Activated CD4-positive, alpha-beta memory T cell treated with anti-CD3 and anti-CD28 coated beads, Interleukin-2, amount 10 ng/mL, durations not matched to agents 7 days and 5 days (primary cell): ENCODE data around the gene LIMS1. TPM values are rescaled to one million over a fixed set of nuclear protein-coding genes. Genes with fewer than 3 reads are reported as not detected.

Experiments used
- CTCF ChIA-PET: fragments of 350-600 bp; sonication (Branson Sonifier 250); formaldehyde crosslinking; loops from one replicate; lab custom pipeline; 2021; ENCODE audit warnings: antibody characterized with exemption, inconsistent platforms; lab: Charles Lee
- POLR2A ChIA-PET: fragments of 350-600 bp; sonication (Branson Sonifier 250); formaldehyde crosslinking; loops from one replicate; lab custom pipeline; 2021; ENCODE audit warnings: antibody characterized with exemption; lab: Charles Lee
- DNase-seq: peaks from one replicate; pipeline ENCODE4 v3.0.0-alpha.2; 2020
- H3K27ac Mint-ChIP-seq: one replicate; pipeline ENCODE4 v1.8.0; 2021; ENCODE audit warnings: mild to moderate bottlenecking, mixed read lengths
- H3K27me3 Mint-ChIP-seq: one replicate; pipeline ENCODE4 v1.8.0; 2021; ENCODE audit warnings: mixed read lengths
- H3K36me3 Mint-ChIP-seq: one replicate; pipeline ENCODE4 v1.8.0; 2021; ENCODE audit warnings: low read depth, mixed read lengths
- H3K4me1 Mint-ChIP-seq: one replicate; pipeline ENCODE4 v1.8.0; 2021; ENCODE audit warnings: mixed read lengths
- H3K4me3 Mint-ChIP-seq: one replicate; pipeline ENCODE4 v1.8.0; 2021; ENCODE audit warnings: mild to moderate bottlenecking, mixed read lengths
- H3K9me3 Mint-ChIP-seq: one replicate; pipeline ENCODE4 v1.8.0; 2021; ENCODE audit warnings: mixed read lengths
- total RNA-seq, 2 experiments: library from RNA; stranded (reverse); gene quantifications; one replicate each; pipeline ENCODE4 v1.2.3, GENCODE V29; 2021

Gene LIMS1
- total RNA-seq, 2 experiments from 2014 or later = 129 to 136 TPM

DNA sequence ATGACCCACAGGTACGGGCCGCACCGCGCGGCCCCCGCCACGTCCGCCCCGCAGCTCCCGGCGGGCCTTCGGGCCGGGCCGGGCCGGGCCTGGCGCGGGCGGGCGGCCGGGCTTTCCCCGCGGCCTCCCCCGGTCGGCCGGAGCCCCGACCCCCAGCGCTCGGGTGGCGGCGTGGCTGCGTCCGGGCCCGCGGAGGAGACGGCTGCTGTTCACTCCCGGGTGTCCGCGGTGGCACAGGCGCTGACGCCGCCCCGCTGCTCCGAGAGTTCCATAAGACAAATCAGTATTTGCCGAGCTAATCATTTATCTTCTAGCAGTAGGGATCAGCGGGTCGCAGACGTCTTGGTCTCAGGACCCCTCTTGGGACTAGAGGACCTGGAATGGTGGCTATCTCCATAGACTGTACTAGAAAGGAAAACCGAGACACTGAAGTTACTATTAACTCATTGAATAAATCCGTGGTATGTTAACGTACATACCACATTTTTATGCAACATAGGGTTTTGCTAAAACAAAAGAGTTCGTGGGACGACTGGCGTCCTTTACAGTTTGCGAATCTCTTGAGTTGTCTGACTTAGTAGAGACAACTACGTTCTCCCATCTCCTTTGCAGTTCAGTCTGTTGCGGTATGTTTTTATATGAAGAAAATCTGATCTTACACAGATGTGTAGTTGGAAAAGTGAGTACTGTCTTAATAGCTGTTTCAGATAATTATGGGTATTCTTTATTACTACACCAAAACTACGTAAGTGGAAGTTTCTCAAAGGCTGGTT, 500 bp downstream of the LIMS1 start:
- peaks cover 4% of the 10 kb centered on the region for H3K36me3 Mint-ChIP-seq
- DNase-seq = peak; percentile 47
- peak overlapping the region; percentile 94 for H3K4me3 Mint-ChIP-seq
- CTCF ChIA-PET = interaction anchor here (0.8 to 1.7 kb wide), 4 partner anchors 32 to 102 kb away, joined by 3 to 7 read pairs (median 4); partner anchors contain the start of gene GCC2
- no peaks in the 10 kb centered on the region for H3K9me3 Mint-ChIP-seq
- no peaks in the 10 kb centered on the region for H3K27me3 Mint-ChIP-seq
- peaks cover 48% of the 10 kb centered on the region for H3K4me1 Mint-ChIP-seq
- peak overlapping the region; percentile 72 for H3K27ac Mint-ChIP-seq
- POLR2A ChIA-PET = interaction anchor here (0.8 to 3.4 kb wide), 11 partner anchors 27 to 255 kb away, joined by 3 to 34 read pairs (median 3); partner anchors contain the start of gene GCC2

GRCh38 chr2:108535357-108535631, 1.0 kb downstream of the LIMS1 start:
- CTCF ChIA-PET = interaction anchor here (0.8 to 1.7 kb wide), 4 partner anchors 31 to 101 kb away, joined by 3 to 7 read pairs (median 4); partner anchors contain the start of gene GCC2
- Mint-ChIP-seq H3K9me3 (no peaks in the 10 kb centered on the region), H3K4me3 (peak overlapping the region; percentile 90), H3K36me3 (peaks cover 4% of the 10 kb centered on the region), H3K4me1 (peaks cover 49% of the 10 kb centered on the region), H3K27ac (no peak overlapping the region), H3K27me3 (no peaks in the 10 kb centered on the region)
- POLR2A ChIA-PET = interaction anchor here (0.9 to 3.4 kb wide), 7 partner anchors 26 to 87 kb away, joined by 3 to 34 read pairs (median 3); partner anchors contain the start of gene GCC2
- no peak for DNase-seq

- CTCF ChIA-PET = interaction anchor here (1.3 to 1.7 kb wide), 2 partner anchors 47 to 100 kb away, joined by 5 to 7 read pairs; no protein-coding TSS in a partner anchor
- H3K36me3 Mint-ChIP-seq = peaks cover 9% of the 10 kb centered on the region
- H3K4me1 Mint-ChIP-seq = peaks cover 42% of the 10 kb centered on the region
- H3K4me3 Mint-ChIP-seq = no peak overlapping the region
- no peak overlapping the region for H3K27ac Mint-ChIP-seq
- POLR2A ChIA-PET = interaction anchor here (1.2 to 3.4 kb wide), 2 partner anchors 75 to 88 kb away, joined by 3 to 34 read pairs; partner anchors contain the start of gene GCC2
- no peak for DNase-seq
- no peaks in the 10 kb centered on the region for H3K27me3 Mint-ChIP-seq
- H3K9me3 Mint-ChIP-seq = no peaks in the 10 kb centered on the region
Observed at GRCh38 chr2:108536133-108536780, 2.0 kb downstream of the LIMS1 start.

DNA sequence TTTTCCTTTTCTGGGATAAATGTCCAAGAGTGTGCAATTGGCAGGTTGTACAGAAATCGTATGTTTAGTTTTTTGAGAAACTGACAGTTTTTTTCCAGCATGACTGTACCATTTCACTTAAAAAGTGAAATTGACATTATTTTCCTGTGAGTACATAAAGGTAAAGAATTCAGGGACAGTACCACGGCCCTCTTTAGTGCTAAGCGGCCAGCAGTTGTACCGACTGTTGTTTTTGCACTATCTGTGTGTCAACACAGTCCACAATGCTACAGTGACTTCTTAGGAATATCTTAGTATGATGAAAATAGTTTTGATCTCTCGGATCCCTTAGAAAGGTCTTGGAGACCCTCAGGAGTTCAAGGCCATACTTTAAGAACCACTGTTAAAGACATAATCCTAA, 2.6 kb downstream of the LIMS1 start:
- no peaks in the 10 kb centered on the region for H3K9me3 Mint-ChIP-seq
- no peak for DNase-seq
- no peak overlapping the region for H3K27ac Mint-ChIP-seq
- CTCF ChIA-PET = no interaction called here
- peaks cover 40% of the 10 kb centered on the region for H3K4me1 Mint-ChIP-seq
- H3K36me3 Mint-ChIP-seq = peaks cover 10% of the 10 kb centered on the region
- H3K27me3 Mint-ChIP-seq = no peaks in the 10 kb centered on the region
- no peak overlapping the region for H3K4me3 Mint-ChIP-seq
- POLR2A ChIA-PET = no interaction called here

DNA sequence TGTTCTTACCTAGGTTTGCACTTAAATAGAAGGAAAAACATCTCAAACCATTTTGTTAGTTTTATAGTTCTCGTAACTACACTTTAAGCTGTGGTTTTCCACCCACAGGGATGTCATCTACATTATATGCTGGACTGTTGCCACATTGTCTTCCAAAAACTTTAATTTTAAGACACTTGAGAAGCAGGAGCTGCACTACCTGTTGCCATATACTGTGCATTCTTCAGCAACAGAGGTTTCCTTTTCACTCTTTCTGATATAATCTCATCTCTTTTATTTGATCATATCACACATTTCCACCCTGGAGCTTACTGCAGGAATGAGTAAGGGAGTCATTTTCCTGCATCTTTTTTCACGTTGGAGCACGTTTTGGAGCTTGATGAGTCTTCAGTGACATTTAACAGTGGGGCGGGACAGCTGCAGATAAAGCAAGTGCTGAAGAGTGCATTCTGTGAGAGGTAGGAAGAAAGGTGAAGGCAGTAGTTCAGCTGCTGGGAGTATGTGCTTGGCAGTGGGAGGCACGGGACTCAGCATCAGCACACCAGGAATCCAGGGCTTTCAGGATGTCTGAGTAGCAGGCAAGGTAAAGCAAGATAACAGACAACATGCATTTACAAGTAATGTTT, 3.8 kb downstream of the LIMS1 start:
- Mint-ChIP-seq H3K36me3 (peaks cover 18% of the 10 kb centered on the region), H3K27me3 (no peaks in the 10 kb centered on the region), H3K27ac (no peak overlapping the region), H3K4me1 (peaks cover 35% of the 10 kb centered on the region), H3K4me3 (no peak overlapping the region), H3K9me3 (no peaks in the 10 kb centered on the region)
- CTCF ChIA-PET = interaction anchor here (0.5 to 1.1 kb wide), 2 partner anchors 46 to 205 kb away, joined by 3 to 4 read pairs; no protein-coding TSS in a partner anchor
- POLR2A ChIA-PET = no interaction called here
- no peak for DNase-seq

DNA sequence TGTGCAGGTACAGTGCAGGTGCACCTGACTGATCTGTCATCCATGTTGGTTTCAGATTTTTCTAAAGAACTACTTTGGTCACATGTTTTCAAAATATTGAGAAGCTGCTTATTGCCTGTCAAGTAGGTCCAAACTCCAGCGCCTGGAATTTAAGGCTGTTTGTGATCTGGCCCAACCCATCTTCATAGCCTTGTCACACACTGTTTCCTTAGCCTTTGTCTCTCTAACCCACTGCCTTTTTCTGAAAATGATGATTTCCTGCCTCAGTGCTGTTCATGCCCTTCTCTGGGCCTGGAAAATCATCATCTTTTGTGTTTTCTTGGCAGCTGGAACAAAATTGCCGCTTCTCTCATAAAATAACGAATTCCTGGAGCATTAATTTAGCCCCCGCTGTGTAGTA, 7.2 kb downstream of the LIMS1 start:
- ChIA-PET POLR2A (interaction anchor here (0.6 kb wide), 1 partner anchor 52 kb away, joined by 3 read pairs; no protein-coding TSS in a partner anchor), CTCF (interaction anchor here (2.6 kb wide), 1 partner anchor 43 kb away, joined by 6 read pairs; no protein-coding TSS in a partner anchor)
- no peaks in the 10 kb centered on the region for H3K9me3 Mint-ChIP-seq
- no peak overlapping the region for H3K4me3 Mint-ChIP-seq
- H3K4me1 Mint-ChIP-seq = peaks cover 18% of the 10 kb centered on the region
- no peak overlapping the region for H3K27ac Mint-ChIP-seq
- no peak for DNase-seq
- H3K36me3 Mint-ChIP-seq = peaks cover 20% of the 10 kb centered on the region
- H3K27me3 Mint-ChIP-seq = no peaks in the 10 kb centered on the region

- Mint-ChIP-seq H3K9me3 (no peaks in the 10 kb centered on the region), H3K4me3 (no peak overlapping the region), H3K27ac (no peak overlapping the region), H3K4me1 (peaks cover 14% of the 10 kb centered on the region), H3K36me3 (peaks cover 20% of the 10 kb centered on the region), H3K27me3 (no peaks in the 10 kb centered on the region)
- POLR2A ChIA-PET = no interaction called here
- CTCF ChIA-PET = interaction anchor here (0.6 to 2.6 kb wide), 2 partner anchors 42 to 1005 kb away, joined by 4 to 6 read pairs; no protein-coding TSS in a partner anchor
- DNase-seq = no peak
Observed at GRCh38 chr2:108542071-108542470, 7.8 kb downstream of the LIMS1 start.

DNA sequence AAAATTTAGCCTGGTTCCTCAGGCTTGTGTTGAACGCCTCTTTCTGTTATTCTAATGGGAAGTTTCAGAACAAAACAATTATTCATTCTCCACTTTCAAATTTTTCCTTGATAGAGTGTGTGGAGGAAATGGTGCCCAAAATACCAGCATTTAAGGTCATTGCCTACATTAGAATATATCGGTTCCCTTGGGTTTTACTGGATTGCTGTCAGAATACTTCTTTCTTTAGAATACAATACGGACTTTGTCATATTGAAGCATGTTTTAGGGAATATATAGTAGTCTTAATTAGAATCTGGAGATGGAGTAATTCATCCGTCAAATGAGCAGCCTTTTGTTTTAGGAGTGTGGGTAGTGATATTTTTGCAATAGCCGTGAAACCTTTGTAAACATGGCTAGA, 13.3 kb downstream of the LIMS1 start:
- DNase-seq = no peak
- Mint-ChIP-seq H3K4me1 (no peaks in the 10 kb centered on the region), H3K9me3 (no peaks in the 10 kb centered on the region), H3K27me3 (no peaks in the 10 kb centered on the region), H3K27ac (no peak overlapping the region), H3K4me3 (no peak overlapping the region), H3K36me3 (peaks cover 6% of the 10 kb centered on the region)
- POLR2A ChIA-PET = no interaction called here
- CTCF ChIA-PET = no interaction called here

DNA sequence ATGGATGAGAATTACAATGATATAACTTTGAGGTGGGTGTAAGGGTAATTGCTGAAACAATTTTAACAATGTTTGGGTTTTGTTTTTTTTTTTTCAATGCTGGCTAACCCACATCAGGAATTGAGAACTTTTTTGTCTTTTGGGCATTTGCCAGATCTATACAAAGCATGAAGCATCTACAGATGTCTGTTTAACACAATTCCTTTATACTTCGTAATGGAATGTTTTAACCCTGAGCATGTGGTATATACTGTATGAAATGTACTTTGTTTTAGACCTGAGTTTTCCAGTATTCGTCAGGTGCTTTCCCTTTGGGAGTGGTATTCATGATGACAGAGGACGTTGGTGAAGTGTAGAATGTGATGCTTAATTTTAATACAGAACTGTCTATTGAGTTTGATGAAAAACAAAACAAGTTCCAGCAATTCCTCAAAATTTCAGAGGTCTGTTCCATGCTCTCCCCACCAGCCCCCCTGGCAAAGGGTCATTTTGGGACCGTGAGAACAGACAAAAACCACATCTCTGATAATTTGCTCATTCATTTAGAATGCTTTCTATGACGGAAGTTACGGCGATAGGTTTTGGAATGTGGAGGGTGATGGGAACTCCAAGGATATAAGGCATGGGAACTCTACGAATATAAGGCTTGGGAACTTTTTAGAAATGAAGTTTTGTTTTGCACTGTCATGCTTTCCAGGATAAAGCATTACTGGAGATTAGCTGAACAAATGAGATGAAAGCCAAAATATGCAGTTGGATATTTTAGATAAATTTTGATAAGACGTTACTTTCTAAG, 14.1 kb downstream of the LIMS1 start:
- Mint-ChIP-seq H3K27me3 (no peaks in the 10 kb centered on the region), H3K36me3 (peaks cover 4% of the 10 kb centered on the region), H3K4me1 (no peaks in the 10 kb centered on the region), H3K27ac (no peak overlapping the region), H3K4me3 (no peak overlapping the region), H3K9me3 (no peaks in the 10 kb centered on the region)
- DNase-seq = no peak
- CTCF ChIA-PET = no interaction called here
- POLR2A ChIA-PET = no interaction called here

- no peaks in the 10 kb centered on the region for H3K36me3 Mint-ChIP-seq
- no peak for DNase-seq
- POLR2A ChIA-PET = no interaction called here
Observed at GRCh38 chr2:108552566-108552965, 18.3 kb downstream of the LIMS1 start.

DNA sequence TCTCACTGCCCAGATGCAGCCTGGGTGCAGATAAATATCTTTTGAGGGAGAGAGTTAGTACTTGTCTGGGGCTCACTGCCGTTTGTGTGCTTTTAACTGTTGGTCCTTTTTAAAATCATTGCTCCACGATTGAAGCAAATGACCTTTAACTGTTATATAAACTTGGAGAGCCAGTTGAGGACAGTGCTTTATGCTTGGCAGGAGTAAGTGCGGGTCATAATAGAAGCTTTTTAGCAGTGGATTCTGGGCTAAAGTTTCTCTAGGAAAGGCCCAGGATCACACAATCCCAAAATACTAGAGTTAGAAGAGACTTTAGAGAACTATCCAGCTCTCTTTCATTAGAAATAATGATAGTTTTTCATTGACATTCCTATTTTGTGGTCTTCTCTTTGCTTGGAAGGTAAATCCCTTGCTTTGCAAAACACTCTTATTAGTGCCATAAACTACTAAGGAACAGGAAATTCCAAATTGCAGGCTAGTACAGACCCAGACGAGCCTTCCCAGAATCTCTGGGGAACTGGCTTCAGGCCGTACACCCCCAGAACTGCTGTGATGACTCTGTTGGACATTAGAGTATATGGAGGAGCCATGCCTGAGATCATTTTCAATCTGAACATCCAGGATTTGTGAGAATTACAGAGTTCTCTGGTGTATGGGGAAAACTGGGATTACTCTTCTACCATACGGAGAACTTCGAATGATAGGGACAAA, 19.1 kb downstream of the LIMS1 start:
- H3K9me3 Mint-ChIP-seq = no peaks in the 10 kb centered on the region
- POLR2A ChIA-PET = no interaction called here
- H3K27ac Mint-ChIP-seq = no peak overlapping the region
- no peaks in the 10 kb centered on the region for H3K4me1 Mint-ChIP-seq
- no peak for DNase-seq
- no peak overlapping the region for H3K4me3 Mint-ChIP-seq
- H3K27me3 Mint-ChIP-seq = no peaks in the 10 kb centered on the region
- H3K36me3 Mint-ChIP-seq = no peaks in the 10 kb centered on the region
- CTCF ChIA-PET = no interaction called here

More at GRCh38 chr2:108552566-108552965, 18.3 kb downstream of the LIMS1 start:
- CTCF ChIA-PET = no interaction called here
- Mint-ChIP-seq H3K4me1 (no peaks in the 10 kb centered on the region), H3K4me3 (no peak overlapping the region), H3K27me3 (no peaks in the 10 kb centered on the region), H3K27ac (no peak overlapping the region), H3K9me3 (no peaks in the 10 kb centered on the region)

DNA sequence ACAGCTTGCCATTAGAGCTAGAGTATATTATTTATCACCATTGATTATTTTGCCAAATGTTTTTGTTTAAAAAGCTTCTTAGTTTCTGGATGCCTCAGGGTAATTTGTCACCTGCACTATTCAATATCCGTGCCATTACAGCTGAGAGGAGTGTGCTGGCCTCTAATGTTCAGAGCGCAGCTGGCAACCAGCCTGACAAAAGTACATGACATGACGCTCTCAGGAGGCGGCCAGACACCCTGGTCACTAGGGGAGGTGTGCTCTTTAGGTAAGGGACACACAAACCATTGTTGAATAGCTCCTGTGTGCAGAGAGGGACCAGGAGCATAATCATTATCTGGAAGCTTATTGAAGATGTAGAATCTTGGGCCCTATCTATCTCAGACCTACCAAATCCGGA, 20.3 kb downstream of the LIMS1 start:
- no peaks in the 10 kb centered on the region for H3K4me1 Mint-ChIP-seq
- POLR2A ChIA-PET = no interaction called here
- H3K36me3 Mint-ChIP-seq = no peaks in the 10 kb centered on the region
- H3K4me3 Mint-ChIP-seq = no peak overlapping the region
- CTCF ChIA-PET = no interaction called here
- no peaks in the 10 kb centered on the region for H3K27me3 Mint-ChIP-seq
- H3K9me3 Mint-ChIP-seq = no peaks in the 10 kb centered on the region
- DNase-seq = no peak
- H3K27ac Mint-ChIP-seq = no peak overlapping the region
